ENCODE measurements around the gene SUGCT.

DNA sequence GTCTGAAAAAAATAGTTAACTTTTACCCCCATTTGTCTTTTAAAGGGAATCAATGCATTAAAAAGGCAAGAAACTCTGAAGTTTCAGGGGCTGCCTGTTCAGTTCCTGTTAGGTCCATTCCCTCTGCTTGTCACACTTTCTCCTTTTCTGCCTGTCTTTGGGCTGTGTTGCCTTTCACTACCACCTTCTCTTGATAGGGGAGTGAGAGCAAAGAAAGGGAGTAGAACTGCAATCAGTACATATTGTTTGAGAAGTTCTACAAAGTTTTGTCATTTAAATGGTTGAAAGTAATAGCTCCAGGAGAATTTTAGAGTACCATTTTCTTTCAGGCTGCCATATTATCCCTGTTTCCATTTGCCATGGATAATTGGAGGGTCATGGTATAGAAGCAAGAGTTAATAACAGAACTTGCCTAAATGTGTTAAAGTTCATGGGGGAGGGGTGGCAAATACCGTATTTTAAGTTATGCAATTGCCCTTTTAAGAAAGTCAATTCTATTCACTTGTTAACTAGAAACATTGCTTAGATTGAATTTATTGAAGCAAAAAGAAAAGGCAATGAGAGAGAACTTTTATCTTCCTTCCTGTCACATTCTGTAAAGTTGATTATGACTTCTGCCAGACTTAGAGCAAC, 39.0 kb upstream of the SUGCT start:
- TF ChIP-seq, protein P1, sequence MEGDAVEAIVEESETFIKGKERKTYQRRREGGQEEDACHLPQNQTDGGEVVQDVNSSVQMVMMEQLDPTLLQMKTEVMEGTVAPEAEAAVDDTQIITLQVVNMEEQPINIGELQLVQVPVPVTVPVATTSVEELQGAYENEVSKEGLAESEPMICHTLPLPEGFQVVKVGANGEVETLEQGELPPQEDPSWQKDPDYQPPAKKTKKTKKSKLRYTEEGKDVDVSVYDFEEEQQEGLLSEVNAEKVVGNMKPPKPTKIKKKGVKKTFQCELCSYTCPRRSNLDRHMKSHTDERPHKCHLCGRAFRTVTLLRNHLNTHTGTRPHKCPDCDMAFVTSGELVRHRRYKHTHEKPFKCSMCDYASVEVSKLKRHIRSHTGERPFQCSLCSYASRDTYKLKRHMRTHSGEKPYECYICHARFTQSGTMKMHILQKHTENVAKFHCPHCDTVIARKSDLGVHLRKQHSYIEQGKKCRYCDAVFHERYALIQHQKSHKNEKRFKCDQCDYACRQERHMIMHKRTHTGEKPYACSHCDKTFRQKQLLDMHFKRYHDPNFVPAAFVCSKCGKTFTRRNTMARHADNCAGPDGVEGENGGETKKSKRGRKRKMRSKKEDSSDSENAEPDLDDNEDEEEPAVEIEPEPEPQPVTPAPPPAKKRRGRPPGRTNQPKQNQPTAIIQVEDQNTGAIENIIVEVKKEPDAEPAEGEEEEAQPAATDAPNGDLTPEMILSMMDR (IDR thresholded peaks at IDR 0.05): no peak
- TF ChIP-seq JUN (CRISPR knock-in tag; IDR thresholded peaks at IDR 0.05) (no peak), MYBL2 (CRISPR knock-in tag; IDR thresholded peaks at IDR 0.05) (no peak), FOXJ3 (CRISPR knock-in tag; IDR thresholded peaks at IDR 0.05; ENCODE audit: borderline replicate concordance) (no peak), ZNF232 (CRISPR knock-in tag; IDR thresholded peaks at IDR 0.05) (no peak)
- TF ChIP-seq, protein P2, sequence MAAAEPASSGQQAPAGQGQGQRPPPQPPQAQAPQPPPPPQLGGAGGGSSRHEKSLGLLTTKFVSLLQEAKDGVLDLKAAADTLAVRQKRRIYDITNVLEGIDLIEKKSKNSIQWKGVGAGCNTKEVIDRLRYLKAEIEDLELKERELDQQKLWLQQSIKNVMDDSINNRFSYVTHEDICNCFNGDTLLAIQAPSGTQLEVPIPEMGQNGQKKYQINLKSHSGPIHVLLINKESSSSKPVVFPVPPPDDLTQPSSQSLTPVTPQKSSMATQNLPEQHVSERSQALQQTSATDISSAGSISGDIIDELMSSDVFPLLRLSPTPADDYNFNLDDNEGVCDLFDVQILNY (CRISPR knock-in tag; IDR thresholded peaks at IDR 0.05): no peak
